HCT116 (cell line): ENCODE data around the gene PTGDS. TPM values are rescaled to one million over a fixed set of nuclear protein-coding genes. Genes with fewer than 3 reads are reported as not detected.

ENCODE experiments used
- ATAC-seq: fragments of 200-7000 bp; cut with Tn5 transposase; 2 replicates; pipeline ENCODE4 v1.9.1; 2020; ENCODE audit warnings: mild to moderate bottlenecking, moderate library complexity
- BruUV-seq: library from RNA; stranded (reverse); fragments of 400-500 nt; replicated peaks from 2 replicates; lab custom pipeline; 2021; lab: Mats Ljungman, UMichigan
- CTCF ChIA-PET: fragments of 300-600 bp; sonication (Branson Sonifier 250); formaldehyde crosslinking; loops from one replicate; lab custom pipeline; 2021; ENCODE audit warnings: antibody characterized with exemption; lab: Charles Lee
- POLR2A ChIA-PET: fragments of 300-600, 350-600 bp; sonication (Branson Sonifier 250); formaldehyde crosslinking; loops from one replicate; lab custom pipeline; 2021; ENCODE audit warnings: antibody characterized with exemption; lab: Charles Lee
- RAD21 ChIA-PET, 2 experiments: fragments of 300-600 bp; sonication (Branson Sonifier 250); formaldehyde crosslinking; loops; one replicate each; lab custom pipeline; 2023; ENCODE audit warnings: low total read pairs in 2 of 2; ENCODE audit not compliant: uncharacterized antibody in 2 of 2, unreplicated experiment in 2 of 2, low non-redundant PET in 1 of 2; lab: Charles Lee
- DNase-seq: peaks from one replicate; pipeline ENCODE4 v3.0.0-alpha.2; 2010; ENCODE audit warnings: low read depth, low spot score
- H2AFZ ChIP-seq: fragments of 200-600 bp; shearing (Covaris generic), sonication (generic); 2 replicates; pipeline ENCODE4 v1.6.1; 2017; ENCODE audit warnings: low read depth, mixed run types, mixed read lengths, antibody characterized with exemption, low read length; ENCODE audit not compliant: poor library complexity, severe bottlenecking
- H3K27ac ChIP-seq: 2 replicates; pipeline ENCODE4 v1.5.1; 2012; ENCODE audit warnings: low read depth, low read length
- H3K27me3 ChIP-seq: fragments of 200-600 bp; sonication (generic); 2 replicates; pipeline ENCODE4 v1.6.1; 2016; ENCODE audit warnings: mixed run types, low read length, mixed read lengths; ENCODE audit not compliant: insufficient read depth
- H3K36me3 ChIP-seq, 2 experiments: fragments of 200-500 bp in 1 of 2; fragments of 200-600 bp in 1 of 2; sonication (Bioruptor generic) in 1 of 2; sonication (generic) in 1 of 2; 2 replicates each; pipeline versions ENCODE4 v1.5.1 to v1.6.1; 2014 to 2016; ENCODE audit warnings: low read length in 2 of 2, inconsistent platforms in 1 of 2, mixed read lengths in 1 of 2, mixed run types in 1 of 2; ENCODE audit not compliant: insufficient read depth in 2 of 2, control insufficient read depth in 1 of 2
- H3K4me1 ChIP-seq, 2 experiments: fragments of 200-600 bp in 1 of 2; sonication (generic) in 1 of 2; 2 replicates each; pipeline versions ENCODE4 v1.5.1 to v1.6.1; 2012 to 2017; ENCODE audit warnings: low read length in 2 of 2, inconsistent platforms in 1 of 2, mild to moderate bottlenecking in 1 of 2, mixed read lengths in 1 of 2, mixed run types in 1 of 2, moderate library complexity in 1 of 2; ENCODE audit not compliant: insufficient read depth in 2 of 2, control insufficient read depth in 1 of 2
- H3K4me2 ChIP-seq: fragments of 200-600 bp; sonication (generic); 2 replicates; pipeline ENCODE4 v1.6.1; 2017; ENCODE audit warnings: mixed run types, low read length, mixed read lengths
- H3K4me3 ChIP-seq, 2 experiments: fragments of 200-600 bp in 1 of 2; sonication (generic) in 1 of 2; replicated peaks in 1 of 2; 2 replicates each; pipeline ENCODE4 v1.5.1; 2011 to 2016; ENCODE audit warnings: low read length in 2 of 2, control low read depth in 1 of 2, low read depth in 1 of 2, mild to moderate bottlenecking in 1 of 2, mixed read lengths in 1 of 2, mixed run types in 1 of 2
- H3K79me2 ChIP-seq: fragments of 200-600 bp; sonication (generic); 2 replicates; pipeline ENCODE4 v1.6.1; 2017; ENCODE audit warnings: mild to moderate bottlenecking, mixed run types, low read length, moderate library complexity, mixed read lengths; ENCODE audit not compliant: insufficient read depth
- H3K9ac ChIP-seq: fragments of 200-600 bp; sonication (generic); 2 replicates; pipeline ENCODE4 v1.6.1; 2016; ENCODE audit warnings: low read length, mixed read lengths
- H3K9me2 ChIP-seq: fragments of 200-600 bp; sonication (generic), shearing (Covaris generic); 2 replicates; pipeline ENCODE4 v1.6.1; 2017; ENCODE audit warnings: mixed run types, mild to moderate bottlenecking, moderate library complexity; ENCODE audit not compliant: insufficient read depth
- H3K9me3 ChIP-seq, 2 experiments: fragments of 200-500 bp in 1 of 2; fragments of 200-600 bp in 1 of 2; sonication (Bioruptor generic) in 1 of 2; sonication (generic) in 1 of 2; 2 replicates each; pipeline ENCODE4 v1.6.1; 2014 to 2017; ENCODE audit warnings: low read length in 2 of 2, mixed read lengths in 2 of 2, inconsistent platforms in 1 of 2, low read depth in 1 of 2, mild to moderate bottlenecking in 1 of 2, mixed run types in 1 of 2, moderate library complexity in 1 of 2; ENCODE audit not compliant: control insufficient read depth in 1 of 2, insufficient read depth in 1 of 2
- H4K20me1 ChIP-seq: fragments of 200-600 bp; sonication (generic), shearing (Covaris generic); 2 replicates; pipeline ENCODE4 v1.6.1; 2017; ENCODE audit warnings: mixed run types, mild to moderate bottlenecking, moderate library complexity; ENCODE audit not compliant: insufficient read depth
- CEBPB ChIP-seq: IDR thresholded peaks from 2 replicates; pipeline ENCODE4 v1.6.1; 2012; ENCODE audit warnings: low read depth
- CTCF ChIP-seq, 3 experiments: fragments of 200-600 bp in 1 of 3; sonication (generic) in 1 of 3; IDR thresholded peaks in 2 of 3; conservative IDR thresholded peaks in 1 of 3; 2 replicates each; pipeline ENCODE4 v1.5.1; 2012 to 2017; ENCODE audit warnings: low read depth in 2 of 3, low read length in 2 of 3, antibody characterized with exemption in 1 of 3, borderline replicate concordance in 1 of 3, control low read depth in 1 of 3, mild to moderate bottlenecking in 1 of 3, mixed read lengths in 1 of 3, mixed run types in 1 of 3, moderate library complexity in 1 of 3; ENCODE audit not compliant: insufficient read depth in 1 of 3
- EGR1 ChIP-seq: IDR thresholded peaks from 2 replicates; pipeline ENCODE4 v1.6.1; 2012; ENCODE audit warnings: low read depth
- ELF1 ChIP-seq: IDR thresholded peaks from 2 replicates; pipeline ENCODE4 v1.6.1; 2012; ENCODE audit warnings: low read depth, borderline replicate concordance
- FOSL1 ChIP-seq: IDR thresholded peaks from 2 replicates; pipeline ENCODE4 v1.6.1; 2012; ENCODE audit warnings: low read depth
- POLR2AphosphoS5 ChIP-seq: IDR thresholded peaks from 2 replicates; pipeline ENCODE4 v1.6.1; 2011; ENCODE audit warnings: mild to moderate bottlenecking, low read depth, low read length, moderate library complexity
- SP1 ChIP-seq: IDR thresholded peaks from 2 replicates; pipeline ENCODE4 v1.6.1; 2012; ENCODE audit warnings: low read depth
- ZFX ChIP-seq: fragments of 450-650 bp; IDR thresholded peaks from 2 replicates; pipeline ENCODE4 v1.6.1; 2017
- intact Hi-C: fragments of 100-400 bp; cut with micrococcal nuclease; formaldehyde crosslinking; loops from 2 replicates; pipeline ENCODE4 v1.10.0; 2022
- total RNA-seq: library from RNA; stranded (reverse); gene quantifications from one replicate; pipeline ENCODE4 v1.2.1, GENCODE V29; 2021; ENCODE audit not compliant: unreplicated experiment

The PTGDS gene
- total RNA-seq, 1 experiment from 2014 or later = 3.1 TPM

GRCh38 chr9:136968333-136969127 lies 8.8 kb upstream of the PTGDS start:
- ChIA-PET POLR2A (interaction anchor here (1.2 kb wide), 1 partner anchor 10 kb away, joined by 5 read pairs; no protein-coding TSS in a partner anchor), RAD21 (no interaction called here), CTCF (no interaction called here)
- no peaks in the 10 kb centered on the region for H3K9me2 ChIP-seq
- H3K4me2 ChIP-seq = no peak overlapping the region
- TF ChIP-seq EGR1 = no peak
- no peak for TF ChIP-seq POLR2AphosphoS5
- no peak for TF ChIP-seq CTCF (IDR thresholded peaks at IDR 0.05 in 2 of 3, conservative IDR thresholded peaks at IDR 0.05 in 1 of 3; ENCODE audit: borderline replicate concordance in 1 of 3, insufficient read depth in 1 of 3, low read depth in 2 of 3, low read length in 2 of 3)
- TF ChIP-seq ZFX = no peak
- TF ChIP-seq ELF1 = no peak
- TF ChIP-seq SP1 = no peak
- no peak for TF ChIP-seq FOSL1
- no peak for TF ChIP-seq CEBPB
- no peak overlapping the region; the same call in 1 of the 2 replicates for H3K27ac ChIP-seq
- no peaks in the 10 kb centered on the region for H3K9me3 ChIP-seq
- no peaks in the 10 kb centered on the region for H4K20me1 ChIP-seq
- peaks cover 11 to 24% of the 10 kb centered on the region in 2 experiments for H3K4me1 ChIP-seq
- H3K9ac ChIP-seq = no peak overlapping the region
- ATAC-seq = no peak
- no peaks in the 10 kb centered on the region for H3K79me2 ChIP-seq
- H3K36me3 ChIP-seq = no peaks in the 10 kb centered on the region
- no TSS peak for BruUV-seq
- intact Hi-C loops = no loop called here
- no peak for DNase-seq
- no peaks in the 10 kb centered on the region for H3K27me3 ChIP-seq
- no peak overlapping the region for H2AFZ ChIP-seq
- H3K4me3 ChIP-seq = no peak overlapping the region
